Upper lobe of left lung (tissue), 4 donors: ENCODE data around the gene CSF2RB.

ENCODE experiments used
- CTCF ChIP-seq, 6 experiments: fragments of 450-650 bp in 4 of 6; fragments of 200-600 bp in 2 of 6; sonication (generic) in 2 of 6; IDR thresholded peaks; one replicate each; pipeline ENCODE4 v1.5.1; 2016 to 2019; ENCODE audit warnings: antibody characterized with exemption in 6 of 6
- POLR2A ChIP-seq, 4 donors: fragments of 450-650 bp; IDR thresholded peaks; one replicate each; pipeline ENCODE4 v1.5.1; 2016 to 2017; ENCODE audit warnings: antibody characterized with exemption in 4 of 4, mild to moderate bottlenecking in 2 of 4
- POLR2AphosphoS5 ChIP-seq, 2 donors: sonication (generic); formaldehyde crosslinking; IDR thresholded peaks; one replicate each; pipeline ENCODE4 v1.5.1; 2017; ENCODE audit warnings: antibody characterized with exemption in 2 of 2

- TF ChIP-seq CTCF (IDR thresholded peaks at IDR 0.05) (no peak), POLR2A (IDR thresholded peaks at IDR 0.05) (no peak), POLR2AphosphoS5 (IDR thresholded peaks at IDR 0.05) (no peak)
Measured at GRCh38 chr22:36894266-36894665, 19.2 kb upstream of the CSF2RB start.
